Fibroblast of lung (primary cell): Measurements from ENCODE around the gene PRPSAP1. TPM values are rescaled to one million over a fixed set of nuclear protein-coding genes. Genes with fewer than 3 reads are reported as not detected.

Source experiments
- DNase-seq, 2 donors: peaks; one replicate each; pipeline versions ENCODE4 v3.0.0 to v3.0.0-alpha.2; 2010; ENCODE audit warnings: low read depth in 2 of 2
- H2AFZ ChIP-seq: 2 replicates; pipeline ENCODE4 v1.5.1; 2012; ENCODE audit warnings: low read length, control low read depth, inconsistent platforms
- H3K27ac ChIP-seq: 2 replicates; pipeline ENCODE4 v1.5.1; 2011; ENCODE audit warnings: low read length, control low read depth; ENCODE audit not compliant: insufficient read depth
- H3K27me3 ChIP-seq: 2 replicates; pipeline ENCODE4 v1.5.1; 2011; ENCODE audit warnings: mild to moderate bottlenecking, low read length; ENCODE audit not compliant: control insufficient read depth, insufficient read depth
- H3K36me3 ChIP-seq: 2 replicates; pipeline ENCODE4 v1.5.1; 2011; ENCODE audit warnings: low read length; ENCODE audit not compliant: control insufficient read depth, insufficient read depth
- H3K4me1 ChIP-seq: 2 replicates; pipeline ENCODE4 v1.5.1; 2011; ENCODE audit warnings: low read length; ENCODE audit not compliant: control insufficient read depth, insufficient read depth; ENCODE audit errors: extremely low read depth
- H3K4me2 ChIP-seq: 2 replicates; pipeline ENCODE4 v1.5.1; 2011; ENCODE audit warnings: low read length, control low read depth; ENCODE audit not compliant: insufficient read depth; ENCODE audit errors: extremely low read depth
- H3K4me3 ChIP-seq, 4 experiments: fragments of 200-600 bp in 1 of 4; sonication (generic) in 1 of 4; replicated peaks in 1 of 4; 2 replicates each; pipeline ENCODE4 v1.5.1; 2011 to 2016; ENCODE audit warnings: low read length in 4 of 4, low read depth in 3 of 4, mild to moderate bottlenecking in 3 of 4, control low read depth in 2 of 4, inconsistent platforms in 1 of 4, mixed read lengths in 1 of 4; ENCODE audit not compliant: insufficient read depth in 1 of 4; ENCODE audit errors: control extremely low read depth in 1 of 4
- H3K79me2 ChIP-seq: 2 replicates; pipeline ENCODE4 v1.5.1; 2012; ENCODE audit warnings: mild to moderate bottlenecking, low read length, inconsistent platforms; ENCODE audit not compliant: control insufficient read depth, insufficient read depth
- H3K9ac ChIP-seq: 2 replicates; pipeline ENCODE4 v1.5.1; 2011; ENCODE audit warnings: mild to moderate bottlenecking, low read length, control low read depth; ENCODE audit not compliant: insufficient read depth
- H3K9me3 ChIP-seq: 2 replicates; pipeline ENCODE4 v1.5.1; 2012; ENCODE audit warnings: low read depth, low read length; ENCODE audit not compliant: control insufficient read depth, insufficient read depth
- H4K20me1 ChIP-seq: 2 replicates; pipeline ENCODE4 v1.5.1; 2011; ENCODE audit warnings: low read length; ENCODE audit not compliant: control insufficient read depth, insufficient read depth; ENCODE audit errors: extremely low read depth
- CTCF ChIP-seq, 2 donors: IDR thresholded peaks in 1 of 2; conservative IDR thresholded peaks in 1 of 2; 1 replicate in 1 of 2; 2 replicates in 1 of 2; pipeline ENCODE4 v1.5.1; 2011 to 2012; ENCODE audit warnings: low read length in 2 of 2, control low read depth in 1 of 2, inconsistent platforms in 1 of 2, low read depth in 1 of 2, mild to moderate bottlenecking in 1 of 2
- EZH2 ChIP-seq: IDR thresholded peaks from 2 replicates; pipeline ENCODE4 v1.5.1; 2012; ENCODE audit warnings: low read length, control low read depth, mild to moderate bottlenecking; ENCODE audit errors: missing control alignments
- polyA plus RNA-seq, 2 donors: library from polyadenylated mRNA; depleted of rRNA in 1 of 2; stranded (reverse) in 1 of 2; unstranded in 1 of 2; fragments of >200 nt; gene quantifications; 2 replicates each; pipeline ENCODE4 v1.2.1, GENCODE V29; 2011 to 2012; ENCODE audit warnings: missing spikeins in 1 of 2
- total RNA-seq: library from RNA; depleted of rRNA; stranded (reverse); fragments of >200 nt; gene quantifications from 2 replicates; pipeline ENCODE4 v1.2.1, GENCODE V29; 2014

PRPSAP1 gene
- total and polyA plus RNA-seq, 2 donors (not counting 1 experiment from before 2014, with no cell fraction given) = 32.7 to 56.9 TPM

DNA sequence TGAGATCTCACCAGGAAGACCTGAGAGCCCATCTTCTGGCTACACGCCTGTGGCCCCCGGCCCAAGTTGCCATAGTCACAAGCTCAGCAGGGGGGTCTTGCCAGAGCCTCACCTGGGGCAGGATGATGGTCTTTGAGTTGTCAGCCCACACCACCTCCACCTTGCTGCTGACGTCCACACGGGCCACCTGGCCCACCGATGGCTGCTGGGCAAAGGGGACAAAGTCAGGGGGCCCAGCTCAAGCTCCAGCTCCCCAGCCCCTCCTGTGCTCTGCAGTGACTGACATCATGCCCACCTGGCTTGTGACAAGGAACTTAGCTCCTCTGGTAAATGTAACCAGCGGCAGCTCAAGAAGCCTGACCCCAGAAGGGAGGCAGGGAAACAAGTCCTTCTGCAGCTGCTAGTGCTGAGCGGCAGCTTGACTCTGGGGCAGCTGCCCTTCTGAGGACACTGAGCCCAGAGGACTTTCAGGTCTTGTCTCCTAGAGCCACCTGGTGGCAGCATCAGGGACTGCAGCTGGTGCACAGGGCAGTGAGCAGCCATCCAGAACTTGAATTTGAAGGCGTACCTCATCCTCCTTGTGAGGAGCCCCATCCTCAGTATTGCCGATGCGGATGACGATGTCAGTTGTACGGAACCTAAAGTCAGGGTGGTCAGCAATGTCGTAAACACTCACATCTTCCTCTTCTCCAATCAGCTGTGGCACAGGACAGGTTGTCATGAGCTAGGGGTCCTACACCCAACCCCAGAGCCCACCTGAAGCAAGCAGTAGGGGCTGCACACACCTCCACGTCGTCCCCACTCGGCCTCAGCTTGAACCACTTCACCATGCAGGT is 44.2 kb upstream of the PRPSAP1 start:
- DNase-seq = peak; percentile 72 to 88
- no peaks in the 10 kb centered on the region for H3K9me3 ChIP-seq
- H3K27ac ChIP-seq = no peak overlapping the region
- no peaks in the 10 kb centered on the region for H3K27me3 ChIP-seq
- peaks cover 35% of the 10 kb centered on the region for H3K36me3 ChIP-seq
- H3K4me1 ChIP-seq = peaks cover 2% of the 10 kb centered on the region
- no peak overlapping the region for H3K4me3 ChIP-seq
- no peaks in the 10 kb centered on the region for H3K79me2 ChIP-seq
- H4K20me1 ChIP-seq = no peaks in the 10 kb centered on the region
- H2AFZ ChIP-seq = no peak overlapping the region
- TF ChIP-seq EZH2 = no peak
- peak; percentile 93 to 99 for TF ChIP-seq CTCF (conservative IDR thresholded peaks at IDR 0.05 in 1 of 2, IDR thresholded peaks at IDR 0.05 in 1 of 2; ENCODE audit: low read depth in 1 of 2, low read length in 2 of 2)
- H3K9ac ChIP-seq = no peak overlapping the region
- H3K4me2 ChIP-seq = no peak overlapping the region

GRCh38 chr17:76397184-76397583 is 43.5 kb upstream of the PRPSAP1 start:
- peaks cover 2% of the 10 kb centered on the region for H3K4me1 ChIP-seq
- no peak overlapping the region for H2AFZ ChIP-seq
- no peaks in the 10 kb centered on the region for H4K20me1 ChIP-seq
- no peak overlapping the region for H3K4me2 ChIP-seq
- no peak for DNase-seq
- H3K9me3 ChIP-seq = no peaks in the 10 kb centered on the region
- H3K36me3 ChIP-seq = peaks cover 34% of the 10 kb centered on the region
- no peaks in the 10 kb centered on the region for H3K27me3 ChIP-seq
- TF ChIP-seq EZH2 = no peak
- peak in 1 of 2 donors; percentile 6 for TF ChIP-seq CTCF (conservative IDR thresholded peaks at IDR 0.05 in 1 of 2, IDR thresholded peaks at IDR 0.05 in 1 of 2; ENCODE audit: low read depth in 1 of 2, low read length in 2 of 2)
- H3K27ac ChIP-seq = no peak overlapping the region
- no peak overlapping the region for H3K9ac ChIP-seq
- H3K4me3 ChIP-seq = no peak overlapping the region
- no peaks in the 10 kb centered on the region for H3K79me2 ChIP-seq

GRCh38 chr17:76395980-76396379 is 42.3 kb upstream of the PRPSAP1 start:
- no peak for DNase-seq
- Histone ChIP-seq H3K9me3 (no peaks in the 10 kb centered on the region), H3K4me1 (peaks cover 2% of the 10 kb centered on the region), H3K9ac (no peak overlapping the region), H3K4me2 (no peak overlapping the region), H3K36me3 (peaks cover 26% of the 10 kb centered on the region), H3K79me2 (no peaks in the 10 kb centered on the region), H2AFZ (no peak overlapping the region), H3K27me3 (no peaks in the 10 kb centered on the region), H3K4me3 (no peak overlapping the region), H4K20me1 (no peaks in the 10 kb centered on the region), H3K27ac (no peak overlapping the region)
- no peak for TF ChIP-seq EZH2
- no peak for TF ChIP-seq CTCF (conservative IDR thresholded peaks at IDR 0.05 in 1 of 2, IDR thresholded peaks at IDR 0.05 in 1 of 2; ENCODE audit: low read depth in 1 of 2, low read length in 2 of 2)
